ENCODE data around the gene SYNE1.

GRCh38 chr6:152259234-152259633 is 377.9 kb downstream of the SYNE1 start:
- TF ChIP-seq FOXA1 (IDR thresholded peaks at IDR 0.05) (no peak), TAF1 (conservative IDR thresholded peaks at IDR 0.05) (no peak), RXRA (IDR thresholded peaks at IDR 0.05) (peak; percentile 47 to 52), NR2F2 (IDR thresholded peaks at IDR 0.05) (peak; percentile 63), RAD21 (IDR thresholded peaks at IDR 0.05) (no peak), YY1 (IDR thresholded peaks at IDR 0.05) (no peak)
- TF ChIP-seq, protein P1, sequence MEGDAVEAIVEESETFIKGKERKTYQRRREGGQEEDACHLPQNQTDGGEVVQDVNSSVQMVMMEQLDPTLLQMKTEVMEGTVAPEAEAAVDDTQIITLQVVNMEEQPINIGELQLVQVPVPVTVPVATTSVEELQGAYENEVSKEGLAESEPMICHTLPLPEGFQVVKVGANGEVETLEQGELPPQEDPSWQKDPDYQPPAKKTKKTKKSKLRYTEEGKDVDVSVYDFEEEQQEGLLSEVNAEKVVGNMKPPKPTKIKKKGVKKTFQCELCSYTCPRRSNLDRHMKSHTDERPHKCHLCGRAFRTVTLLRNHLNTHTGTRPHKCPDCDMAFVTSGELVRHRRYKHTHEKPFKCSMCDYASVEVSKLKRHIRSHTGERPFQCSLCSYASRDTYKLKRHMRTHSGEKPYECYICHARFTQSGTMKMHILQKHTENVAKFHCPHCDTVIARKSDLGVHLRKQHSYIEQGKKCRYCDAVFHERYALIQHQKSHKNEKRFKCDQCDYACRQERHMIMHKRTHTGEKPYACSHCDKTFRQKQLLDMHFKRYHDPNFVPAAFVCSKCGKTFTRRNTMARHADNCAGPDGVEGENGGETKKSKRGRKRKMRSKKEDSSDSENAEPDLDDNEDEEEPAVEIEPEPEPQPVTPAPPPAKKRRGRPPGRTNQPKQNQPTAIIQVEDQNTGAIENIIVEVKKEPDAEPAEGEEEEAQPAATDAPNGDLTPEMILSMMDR (IDR thresholded peaks at IDR 0.05; ENCODE audit: low read depth, low read length, missing input control) = no peak
- TF ChIP-seq, protein P2, sequence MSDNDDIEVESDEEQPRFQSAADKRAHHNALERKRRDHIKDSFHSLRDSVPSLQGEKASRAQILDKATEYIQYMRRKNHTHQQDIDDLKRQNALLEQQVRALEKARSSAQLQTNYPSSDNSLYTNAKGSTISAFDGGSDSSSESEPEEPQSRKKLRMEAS (IDR thresholded peaks at IDR 0.05) = no peak
- TF ChIP-seq, protein P3, sequence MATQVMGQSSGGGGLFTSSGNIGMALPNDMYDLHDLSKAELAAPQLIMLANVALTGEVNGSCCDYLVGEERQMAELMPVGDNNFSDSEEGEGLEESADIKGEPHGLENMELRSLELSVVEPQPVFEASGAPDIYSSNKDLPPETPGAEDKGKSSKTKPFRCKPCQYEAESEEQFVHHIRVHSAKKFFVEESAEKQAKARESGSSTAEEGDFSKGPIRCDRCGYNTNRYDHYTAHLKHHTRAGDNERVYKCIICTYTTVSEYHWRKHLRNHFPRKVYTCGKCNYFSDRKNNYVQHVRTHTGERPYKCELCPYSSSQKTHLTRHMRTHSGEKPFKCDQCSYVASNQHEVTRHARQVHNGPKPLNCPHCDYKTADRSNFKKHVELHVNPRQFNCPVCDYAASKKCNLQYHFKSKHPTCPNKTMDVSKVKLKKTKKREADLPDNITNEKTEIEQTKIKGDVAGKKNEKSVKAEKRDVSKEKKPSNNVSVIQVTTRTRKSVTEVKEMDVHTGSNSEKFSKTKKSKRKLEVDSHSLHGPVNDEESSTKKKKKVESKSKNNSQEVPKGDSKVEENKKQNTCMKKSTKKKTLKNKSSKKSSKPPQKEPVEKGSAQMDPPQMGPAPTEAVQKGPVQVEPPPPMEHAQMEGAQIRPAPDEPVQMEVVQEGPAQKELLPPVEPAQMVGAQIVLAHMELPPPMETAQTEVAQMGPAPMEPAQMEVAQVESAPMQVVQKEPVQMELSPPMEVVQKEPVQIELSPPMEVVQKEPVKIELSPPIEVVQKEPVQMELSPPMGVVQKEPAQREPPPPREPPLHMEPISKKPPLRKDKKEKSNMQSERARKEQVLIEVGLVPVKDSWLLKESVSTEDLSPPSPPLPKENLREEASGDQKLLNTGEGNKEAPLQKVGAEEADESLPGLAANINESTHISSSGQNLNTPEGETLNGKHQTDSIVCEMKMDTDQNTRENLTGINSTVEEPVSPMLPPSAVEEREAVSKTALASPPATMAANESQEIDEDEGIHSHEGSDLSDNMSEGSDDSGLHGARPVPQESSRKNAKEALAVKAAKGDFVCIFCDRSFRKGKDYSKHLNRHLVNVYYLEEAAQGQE (IDR thresholded peaks at IDR 0.05) = no peak
- TF ChIP-seq, protein P4, sequence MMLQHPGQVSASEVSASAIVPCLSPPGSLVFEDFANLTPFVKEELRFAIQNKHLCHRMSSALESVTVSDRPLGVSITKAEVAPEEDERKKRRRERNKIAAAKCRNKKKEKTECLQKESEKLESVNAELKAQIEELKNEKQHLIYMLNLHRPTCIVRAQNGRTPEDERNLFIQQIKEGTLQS (IDR thresholded peaks at IDR 0.05) = no peak
